ENCODE results near the gene DRD2.

The DRD2 gene

GRCh38 chr11:113481672-113482071, 6.5 kb upstream of the DRD2 start:
- peak; percentile 39 for DNase-seq

GRCh38 chr11:113481226-113481625, 6.0 kb upstream of the DRD2 start:
- DNase-seq = peak; percentile 6

- DNase-seq = peak; percentile 76
These were observed 2.1 kb upstream of the DRD2 start for GRCh38 chr11:113477321-113477720.

GRCh38 chr11:113476553-113476952, 1.4 kb upstream of the DRD2 start:
- peak; percentile 36 for DNase-seq

GRCh38 chr11:113474362-113475159, 637 bp downstream of the DRD2 start:
- DNase-seq = peak; percentile 87

DNA sequence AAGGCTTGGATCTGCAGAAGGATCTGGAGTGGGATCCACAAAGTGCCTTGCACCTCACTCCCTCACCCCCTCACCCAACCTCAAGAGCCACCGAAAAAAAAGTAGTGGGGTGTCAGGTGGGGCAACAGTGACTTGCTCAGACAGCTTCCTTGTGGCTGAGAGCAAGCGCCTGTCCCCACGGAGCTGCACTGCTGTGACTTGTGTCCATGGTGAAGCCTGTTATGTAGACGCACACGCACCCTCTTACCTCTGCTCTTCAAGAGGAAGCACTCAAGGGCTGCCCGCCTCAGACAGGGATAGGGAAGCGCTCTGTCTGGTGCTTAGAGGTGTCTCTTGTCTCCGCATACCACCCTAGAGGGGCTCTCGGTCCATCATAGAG, 1.2 kb downstream of the DRD2 start:
- peak; percentile 87 for DNase-seq

DNA sequence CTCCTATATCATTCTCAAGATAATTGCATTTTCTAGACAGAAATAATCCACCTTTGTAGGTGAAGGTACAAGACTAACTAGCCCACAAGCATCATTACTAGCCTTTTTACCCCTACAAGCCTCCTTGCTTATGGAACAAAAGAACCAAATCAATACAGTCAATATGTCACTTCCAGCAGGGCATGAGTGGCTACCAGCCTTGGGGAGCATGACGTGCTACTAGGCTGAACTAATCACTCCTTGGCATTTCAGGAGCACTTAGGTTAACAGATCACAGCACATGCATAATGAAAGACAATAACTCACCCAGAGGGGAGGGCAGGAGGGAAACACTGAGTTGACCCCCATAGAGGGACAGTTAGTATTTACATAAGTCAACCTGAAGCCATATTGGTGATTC, 2.7 kb downstream of the DRD2 start:
- DNase-seq = no peak

DNA sequence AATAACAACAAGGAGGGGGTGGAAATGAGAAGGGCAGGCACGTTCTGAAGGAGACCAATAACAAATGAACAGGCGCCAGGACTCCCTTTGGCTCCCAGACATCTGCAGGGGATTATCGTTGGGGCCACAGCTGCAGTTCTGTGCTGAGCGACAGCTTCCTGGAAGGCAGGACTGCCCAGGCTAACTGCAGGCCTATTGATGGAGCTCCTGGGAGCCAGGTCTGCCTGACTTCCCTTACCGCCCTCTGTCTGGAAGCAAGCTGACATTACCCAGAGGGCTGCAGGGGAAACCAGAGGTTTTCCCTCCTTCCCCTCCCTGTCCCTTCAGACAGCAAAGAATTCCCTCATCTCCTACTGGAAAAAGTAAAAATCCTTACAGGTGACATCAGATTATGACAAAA, 5.0 kb downstream of the DRD2 start:
- DNase-seq = peak; percentile 25

DNA sequence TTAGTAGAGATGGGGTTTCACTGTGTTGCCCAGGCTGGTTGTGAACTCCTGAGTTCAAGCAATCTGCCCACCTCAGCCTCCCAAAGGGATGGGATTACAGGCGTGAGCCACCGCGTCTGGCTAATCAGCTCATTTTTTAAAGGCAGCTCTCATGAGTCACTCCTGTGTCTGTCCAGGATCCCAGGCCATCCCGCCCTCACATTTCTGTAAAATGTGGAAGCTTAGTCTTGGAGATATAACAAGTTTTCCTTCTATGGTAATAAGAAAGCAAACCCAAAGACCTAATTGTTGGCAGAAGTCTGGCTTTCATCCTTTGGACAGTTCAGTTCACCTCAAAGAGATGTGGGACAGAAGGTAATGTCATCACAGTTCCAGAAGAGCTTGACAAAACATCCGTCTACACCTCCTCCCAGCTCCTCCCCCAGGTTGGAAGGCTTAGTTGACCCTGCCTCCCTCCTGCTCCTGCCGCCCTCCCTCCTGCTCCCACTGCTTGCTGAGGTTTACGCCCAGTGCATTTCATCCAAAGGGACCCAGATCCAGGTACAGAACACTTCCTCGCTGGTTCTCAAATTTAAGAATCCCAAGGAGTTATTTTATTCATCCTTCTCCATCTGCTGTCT, 6.4 kb downstream of the DRD2 start:
- DNase-seq = peak; percentile 18

DNA sequence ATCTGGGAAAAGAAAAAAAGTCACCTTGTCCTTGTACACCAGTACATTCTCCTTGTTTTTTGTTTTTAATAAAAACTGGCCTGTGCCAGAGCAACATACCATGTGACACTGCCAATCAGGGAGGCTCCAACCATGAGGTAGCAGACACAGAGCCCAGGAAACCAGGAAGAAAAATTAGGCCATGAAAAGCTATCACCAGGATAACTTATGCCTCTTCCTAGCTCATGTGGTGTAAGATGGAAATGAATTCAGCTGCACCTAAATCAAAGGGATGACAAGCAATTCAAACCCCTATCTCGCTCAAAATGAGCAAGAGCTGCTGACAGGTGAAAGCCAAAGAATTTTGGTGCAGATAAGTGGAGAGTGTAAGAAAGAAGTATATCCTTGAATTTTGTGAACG, 7.7 kb downstream of the DRD2 start:
- DNase-seq = no peak

GRCh38 chr11:113465786-113466185, 9.4 kb downstream of the DRD2 start:
- peak; percentile 85 for DNase-seq

DNA sequence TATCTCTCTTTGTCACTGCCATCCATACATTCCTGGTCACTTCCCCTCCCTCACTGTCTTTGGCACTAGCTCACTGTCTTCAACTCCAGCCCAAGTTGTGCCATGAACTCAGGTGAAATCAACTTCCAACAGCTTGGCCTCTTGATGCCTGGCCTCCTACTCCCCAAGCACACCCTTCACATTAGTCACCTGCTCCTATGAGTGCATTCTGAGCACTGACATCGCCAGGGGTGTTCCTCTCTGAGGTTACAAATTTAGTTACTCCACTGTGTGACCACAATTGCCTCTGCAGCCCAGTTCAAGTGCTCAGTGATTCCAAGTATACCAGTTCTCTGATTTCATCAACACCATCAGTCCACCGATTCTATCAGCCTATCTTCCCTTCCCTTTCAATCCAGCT, 10.8 kb downstream of the DRD2 start:
- DNase-seq = peak; percentile 46

GRCh38 chr11:113462830-113463229, 12.4 kb downstream of the DRD2 start:
- no peak for DNase-seq

- no peak for DNase-seq
These were observed 13.6 kb downstream of the DRD2 start for GRCh38 chr11:113461639-113462038.

DNA sequence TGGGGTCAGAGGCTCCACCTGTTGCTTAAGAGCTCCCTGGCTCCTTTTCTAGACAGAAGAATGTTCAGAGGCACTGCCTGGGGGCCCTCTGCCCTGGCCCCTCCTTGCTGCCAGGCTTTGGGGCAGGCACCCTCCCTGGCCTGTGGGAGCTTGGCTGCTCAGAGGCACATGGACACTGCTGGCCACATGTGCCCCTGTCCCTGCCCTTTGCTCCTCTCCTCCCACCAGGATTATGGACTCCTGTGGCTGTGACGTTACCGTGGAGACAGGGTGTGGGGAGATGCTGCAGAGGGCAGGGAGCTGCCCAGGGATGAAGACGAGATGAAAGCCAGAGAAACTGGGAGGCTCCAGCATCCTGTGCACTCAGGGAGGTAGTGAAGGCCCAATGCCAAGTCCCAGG, 14.7 kb downstream of the DRD2 start:
- DNase-seq = no peak

DNA sequence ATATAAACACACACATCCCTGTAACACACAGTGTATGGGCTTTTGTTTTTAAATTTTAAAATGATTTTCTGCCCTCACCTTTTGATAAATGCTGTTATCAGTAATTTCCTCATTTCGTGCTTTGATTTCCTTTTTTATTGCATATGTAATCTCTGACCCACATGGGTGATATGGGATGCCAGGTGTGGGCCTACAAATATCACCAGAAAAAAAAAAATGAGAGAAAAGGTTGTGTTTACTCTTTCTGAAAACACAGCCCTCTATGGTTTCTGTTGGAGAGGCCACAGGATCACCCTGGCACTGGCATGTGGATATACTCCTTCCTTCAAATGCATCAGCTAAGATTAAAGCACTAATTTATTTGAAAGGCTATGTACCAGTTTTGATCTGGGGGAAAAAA, 17.0 kb downstream of the DRD2 start:
- DNase-seq = no peak

DNA sequence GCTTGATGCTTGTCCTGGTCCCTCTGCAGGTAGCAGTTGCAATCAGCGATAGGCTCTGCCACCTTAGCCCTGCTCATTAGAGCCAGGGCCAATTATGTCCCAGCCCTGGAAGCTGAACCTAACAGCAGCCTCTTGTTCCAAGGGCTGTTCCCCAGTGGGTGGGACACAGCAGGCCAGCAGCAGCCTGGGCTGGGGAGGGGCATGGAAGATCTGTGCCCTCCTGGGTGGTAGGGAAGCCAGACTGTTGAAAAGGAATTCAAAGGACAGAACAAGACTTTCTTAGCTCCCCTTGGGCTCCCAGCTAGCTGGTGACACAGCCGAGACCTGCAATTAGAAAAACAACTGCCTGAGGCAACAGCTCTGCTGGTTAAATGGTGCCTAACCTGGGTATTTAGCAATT, 17.4 kb downstream of the DRD2 start:
- DNase-seq = no peak

DNA sequence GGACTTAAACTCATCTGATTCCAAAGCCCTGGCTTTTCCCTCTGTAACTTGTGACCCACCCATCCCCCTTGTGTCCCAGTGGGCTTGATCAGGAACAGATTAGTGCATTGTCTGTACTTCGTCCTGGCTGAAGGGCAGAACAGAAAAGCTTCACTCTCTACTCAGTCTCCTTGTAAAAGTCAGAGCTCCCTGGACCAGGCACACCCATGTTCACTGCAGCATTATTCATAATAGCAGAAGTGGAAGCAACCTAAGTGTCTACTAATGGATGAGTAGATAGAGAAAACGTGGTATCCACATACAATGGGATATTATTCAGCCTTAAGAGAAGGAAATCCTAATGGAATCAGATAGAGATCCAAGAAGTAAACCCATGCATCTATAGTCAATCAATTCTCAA, 20.7 kb downstream of the DRD2 start:
- no peak for DNase-seq

GRCh38 chr11:113449743-113450142, 25.5 kb downstream of the DRD2 start:
- no peak for DNase-seq

GRCh38 chr11:113448316-113448677, 26.9 kb downstream of the DRD2 start:
- no peak for DNase-seq

DNA sequence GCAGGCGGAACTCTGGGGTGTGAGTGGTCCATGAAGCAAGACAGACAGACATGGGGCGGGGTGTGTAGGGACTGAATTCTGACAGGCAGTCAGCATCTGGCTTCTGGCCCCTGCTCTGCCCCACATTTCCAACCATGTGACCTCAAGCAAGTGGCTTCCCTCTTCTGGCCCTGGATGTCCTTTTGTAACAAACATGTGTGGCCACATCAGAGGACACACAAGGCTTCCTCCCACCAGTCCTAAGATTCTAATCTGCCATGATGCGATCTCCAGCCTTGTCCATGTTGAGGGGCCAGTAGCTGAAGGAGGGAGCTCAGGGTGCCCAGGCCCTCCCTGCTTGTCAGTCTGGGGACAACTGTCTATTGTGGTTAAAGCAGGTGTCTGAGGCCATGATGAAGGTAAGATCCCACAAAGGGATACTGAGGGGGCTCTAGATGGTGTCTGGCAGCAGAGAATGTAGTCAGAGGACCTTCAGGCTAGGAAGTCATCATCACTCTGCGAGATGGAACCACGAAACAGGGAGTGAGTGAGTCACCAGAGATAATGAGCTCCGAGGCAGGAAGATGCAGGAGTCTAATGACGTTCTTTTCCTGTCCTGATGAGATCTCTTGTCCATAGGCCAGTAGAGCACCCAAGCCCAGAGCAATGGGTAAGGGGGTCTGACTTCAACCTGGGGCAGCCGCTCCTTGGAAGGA, 27.4 kb downstream of the DRD2 start:
- DNase-seq = no peak

GRCh38 chr11:113446938-113447337, 28.3 kb downstream of the DRD2 start:
- DNase-seq = no peak

GRCh38 chr11:113446112-113446511, 29.1 kb downstream of the DRD2 start:
- DNase-seq = no peak

DNA sequence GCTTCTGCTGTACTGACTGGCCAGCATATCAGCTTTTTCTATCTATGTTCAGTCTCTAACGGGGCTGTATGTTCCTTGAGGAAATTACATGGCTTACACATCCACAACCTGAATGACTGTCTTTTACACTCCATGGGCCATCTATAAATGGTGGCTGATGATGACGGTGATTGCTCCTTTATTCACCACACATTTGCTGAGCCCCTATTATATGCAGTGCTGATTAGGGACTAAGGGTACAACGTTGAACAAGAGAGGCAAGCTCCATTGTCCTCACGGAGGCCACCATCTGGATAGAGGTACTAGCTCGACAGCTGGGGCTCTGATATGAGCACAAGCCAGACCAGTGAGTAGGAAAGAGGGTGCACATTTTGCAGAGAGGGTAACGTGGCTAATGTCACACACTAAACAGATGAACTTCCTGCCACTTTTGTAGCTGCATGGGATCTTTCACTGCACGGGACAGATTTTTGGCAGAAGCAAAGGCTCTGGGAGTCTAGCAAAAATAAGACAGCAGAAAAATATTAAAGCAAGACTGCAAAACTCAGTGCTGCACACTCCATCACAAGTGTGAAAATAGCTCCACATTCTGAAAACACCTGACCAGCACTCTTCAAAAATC, 30.6 kb downstream of the DRD2 start:
- no peak for DNase-seq

Data from DMS53 (cell line).